HL-60 (cell line): ENCODE data around the gene BEND5.

Experiments used
- DNase-seq, 2 experiments: peaks; one replicate each; pipeline ENCODE4 v3.0.0-alpha.2; 2010 to 2020; ENCODE audit warnings: low read depth in 1 of 2, low spot score in 1 of 2
- H3K27ac ChIP-seq: fragments of 250-450 bp; sonication (Bioruptor Pico); replicated peaks from 2 replicates; pipeline ENCODE4 v1.5.1; 2020; ENCODE audit warnings: mild to moderate bottlenecking, moderate library complexity
- H3K27me3 ChIP-seq: fragments of 250-450 bp; sonication (Bioruptor Pico); 2 replicates; pipeline ENCODE4 v1.5.1; 2021; ENCODE audit warnings: mild to moderate bottlenecking, moderate library complexity; ENCODE audit not compliant: insufficient read depth, poor library complexity, severe bottlenecking
- H3K4me3 ChIP-seq: replicated peaks from 2 replicates; pipeline ENCODE4 v1.5.1; 2011; ENCODE audit warnings: mild to moderate bottlenecking, control low read depth, low read length; ENCODE audit not compliant: insufficient read depth
- GABPA ChIP-seq: IDR thresholded peaks from 2 replicates; pipeline ENCODE4 v1.6.1; 2012; ENCODE audit warnings: low read depth
- POLR2AphosphoS5 ChIP-seq: IDR thresholded peaks from 2 replicates; pipeline ENCODE4 v1.6.1; 2012; ENCODE audit warnings: low read depth
- SPI1 ChIP-seq: IDR thresholded peaks from 2 replicates; pipeline ENCODE4 v1.6.1; 2012; ENCODE audit warnings: low read depth, mild to moderate bottlenecking, borderline replicate concordance
- TF ChIP-seq, protein P1 (sequence below): IDR thresholded peaks from 2 replicates; pipeline ENCODE4 v1.6.1; 2012; ENCODE audit warnings: low read depth; ENCODE audit not compliant: insufficient replicate concordance
- TF ChIP-seq, protein P2 (sequence below): IDR thresholded peaks from one replicate; pipeline ENCODE4 v1.5.1; 2011; ENCODE audit warnings: low read length, control low read depth, inconsistent platforms; ENCODE audit not compliant: insufficient read depth

BEND5 gene

DNA sequence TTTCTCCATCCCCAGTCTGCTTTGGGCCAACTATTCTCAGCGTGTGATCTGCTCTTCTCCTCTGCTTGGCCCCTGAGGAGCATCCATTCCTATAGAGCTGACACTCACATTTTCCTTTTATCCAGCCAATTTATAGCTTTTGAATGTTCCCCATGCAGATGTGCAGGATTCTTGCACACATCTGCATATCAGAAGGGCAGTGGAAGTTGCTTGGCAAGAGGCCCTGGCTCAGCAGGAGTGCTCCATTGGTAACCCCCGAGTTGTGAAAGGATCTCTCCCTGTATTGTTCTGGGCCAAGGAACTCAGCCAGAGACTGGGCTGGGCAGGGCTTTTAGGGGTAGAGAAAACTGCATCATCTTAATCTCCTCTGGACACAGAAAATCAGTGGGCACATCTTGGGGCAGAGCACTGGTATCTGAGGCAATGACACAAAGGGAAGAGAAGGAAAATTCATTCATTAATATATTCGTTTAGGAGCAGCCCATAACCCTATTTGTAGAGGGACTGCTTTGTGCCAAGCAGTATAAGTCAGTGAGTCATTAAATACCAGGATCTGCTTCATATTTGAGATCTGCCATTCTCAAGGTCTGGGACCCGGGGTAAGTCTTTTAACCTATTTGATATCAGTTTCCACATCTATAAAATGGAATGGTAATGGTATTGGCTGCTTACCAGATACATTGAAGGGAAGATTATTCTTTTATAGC, 31.0 kb upstream of the BEND5 start:
- Histone ChIP-seq H3K27me3 (no peaks in the 10 kb centered on the region), H3K27ac (no peak overlapping the region), H3K4me3 (no peak overlapping the region)
- no peak for DNase-seq
- TF ChIP-seq POLR2AphosphoS5 (no peak), GABPA (no peak), SPI1 (no peak)
- TF ChIP-seq, protein P1, sequence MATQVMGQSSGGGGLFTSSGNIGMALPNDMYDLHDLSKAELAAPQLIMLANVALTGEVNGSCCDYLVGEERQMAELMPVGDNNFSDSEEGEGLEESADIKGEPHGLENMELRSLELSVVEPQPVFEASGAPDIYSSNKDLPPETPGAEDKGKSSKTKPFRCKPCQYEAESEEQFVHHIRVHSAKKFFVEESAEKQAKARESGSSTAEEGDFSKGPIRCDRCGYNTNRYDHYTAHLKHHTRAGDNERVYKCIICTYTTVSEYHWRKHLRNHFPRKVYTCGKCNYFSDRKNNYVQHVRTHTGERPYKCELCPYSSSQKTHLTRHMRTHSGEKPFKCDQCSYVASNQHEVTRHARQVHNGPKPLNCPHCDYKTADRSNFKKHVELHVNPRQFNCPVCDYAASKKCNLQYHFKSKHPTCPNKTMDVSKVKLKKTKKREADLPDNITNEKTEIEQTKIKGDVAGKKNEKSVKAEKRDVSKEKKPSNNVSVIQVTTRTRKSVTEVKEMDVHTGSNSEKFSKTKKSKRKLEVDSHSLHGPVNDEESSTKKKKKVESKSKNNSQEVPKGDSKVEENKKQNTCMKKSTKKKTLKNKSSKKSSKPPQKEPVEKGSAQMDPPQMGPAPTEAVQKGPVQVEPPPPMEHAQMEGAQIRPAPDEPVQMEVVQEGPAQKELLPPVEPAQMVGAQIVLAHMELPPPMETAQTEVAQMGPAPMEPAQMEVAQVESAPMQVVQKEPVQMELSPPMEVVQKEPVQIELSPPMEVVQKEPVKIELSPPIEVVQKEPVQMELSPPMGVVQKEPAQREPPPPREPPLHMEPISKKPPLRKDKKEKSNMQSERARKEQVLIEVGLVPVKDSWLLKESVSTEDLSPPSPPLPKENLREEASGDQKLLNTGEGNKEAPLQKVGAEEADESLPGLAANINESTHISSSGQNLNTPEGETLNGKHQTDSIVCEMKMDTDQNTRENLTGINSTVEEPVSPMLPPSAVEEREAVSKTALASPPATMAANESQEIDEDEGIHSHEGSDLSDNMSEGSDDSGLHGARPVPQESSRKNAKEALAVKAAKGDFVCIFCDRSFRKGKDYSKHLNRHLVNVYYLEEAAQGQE, result no peak
- TF ChIP-seq, protein P2, sequence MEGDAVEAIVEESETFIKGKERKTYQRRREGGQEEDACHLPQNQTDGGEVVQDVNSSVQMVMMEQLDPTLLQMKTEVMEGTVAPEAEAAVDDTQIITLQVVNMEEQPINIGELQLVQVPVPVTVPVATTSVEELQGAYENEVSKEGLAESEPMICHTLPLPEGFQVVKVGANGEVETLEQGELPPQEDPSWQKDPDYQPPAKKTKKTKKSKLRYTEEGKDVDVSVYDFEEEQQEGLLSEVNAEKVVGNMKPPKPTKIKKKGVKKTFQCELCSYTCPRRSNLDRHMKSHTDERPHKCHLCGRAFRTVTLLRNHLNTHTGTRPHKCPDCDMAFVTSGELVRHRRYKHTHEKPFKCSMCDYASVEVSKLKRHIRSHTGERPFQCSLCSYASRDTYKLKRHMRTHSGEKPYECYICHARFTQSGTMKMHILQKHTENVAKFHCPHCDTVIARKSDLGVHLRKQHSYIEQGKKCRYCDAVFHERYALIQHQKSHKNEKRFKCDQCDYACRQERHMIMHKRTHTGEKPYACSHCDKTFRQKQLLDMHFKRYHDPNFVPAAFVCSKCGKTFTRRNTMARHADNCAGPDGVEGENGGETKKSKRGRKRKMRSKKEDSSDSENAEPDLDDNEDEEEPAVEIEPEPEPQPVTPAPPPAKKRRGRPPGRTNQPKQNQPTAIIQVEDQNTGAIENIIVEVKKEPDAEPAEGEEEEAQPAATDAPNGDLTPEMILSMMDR, result no peak

DNA sequence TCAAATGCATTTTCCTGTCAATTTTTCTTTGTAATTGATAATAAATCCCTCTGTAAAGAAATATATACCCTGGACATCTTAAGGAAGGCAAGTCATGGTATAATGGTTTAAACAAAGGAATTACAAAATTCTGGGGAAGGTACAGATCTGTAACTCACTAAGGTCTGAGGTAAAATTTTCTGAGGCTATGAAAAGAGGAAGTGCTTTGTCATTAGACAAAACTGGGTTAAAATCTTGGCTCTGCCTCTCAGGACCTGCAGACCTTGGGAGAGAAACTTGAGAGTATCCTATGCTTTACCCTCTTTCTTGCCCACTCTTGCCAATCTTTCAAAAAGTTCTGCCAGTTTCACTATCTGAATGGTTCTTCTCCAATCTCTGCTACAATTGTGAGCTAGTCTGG, 26.8 kb upstream of the BEND5 start:
- DNase-seq, result no peak
- no peaks in the 10 kb centered on the region for H3K27me3 ChIP-seq
- no peak overlapping the region for H3K4me3 ChIP-seq
- no peak overlapping the region for H3K27ac ChIP-seq
- TF ChIP-seq GABPA (no peak), SPI1 (peak; percentile 98)

DNA sequence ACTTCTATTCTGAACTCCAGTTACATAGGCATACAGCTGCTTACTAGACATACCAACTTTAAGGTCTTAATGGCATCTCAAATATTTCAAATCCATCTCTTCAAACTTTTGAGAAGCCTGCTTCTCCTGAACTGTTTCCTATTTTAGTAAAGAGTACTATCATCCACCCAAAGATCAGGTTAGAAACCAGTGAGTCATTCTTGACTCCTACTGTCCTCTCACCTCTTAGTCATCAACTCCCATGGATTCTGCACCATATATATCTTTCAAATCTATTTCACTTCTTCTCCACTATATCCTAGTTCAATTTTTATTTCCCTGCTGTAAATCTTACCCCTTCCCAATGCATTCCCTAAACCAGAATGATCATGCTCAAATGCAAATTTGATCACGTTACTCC, 18.1 kb upstream of the BEND5 start:
- TF ChIP-seq, protein P2, result no peak
- TF ChIP-seq POLR2AphosphoS5 (no peak), SPI1 (no peak)
- TF ChIP-seq, protein P1, result no peak
- Histone ChIP-seq H3K27me3 (no peaks in the 10 kb centered on the region), H3K27ac (peak overlapping the region; percentile 62), H3K4me3 (no peak overlapping the region)
- no peak for DNase-seq

DNA sequence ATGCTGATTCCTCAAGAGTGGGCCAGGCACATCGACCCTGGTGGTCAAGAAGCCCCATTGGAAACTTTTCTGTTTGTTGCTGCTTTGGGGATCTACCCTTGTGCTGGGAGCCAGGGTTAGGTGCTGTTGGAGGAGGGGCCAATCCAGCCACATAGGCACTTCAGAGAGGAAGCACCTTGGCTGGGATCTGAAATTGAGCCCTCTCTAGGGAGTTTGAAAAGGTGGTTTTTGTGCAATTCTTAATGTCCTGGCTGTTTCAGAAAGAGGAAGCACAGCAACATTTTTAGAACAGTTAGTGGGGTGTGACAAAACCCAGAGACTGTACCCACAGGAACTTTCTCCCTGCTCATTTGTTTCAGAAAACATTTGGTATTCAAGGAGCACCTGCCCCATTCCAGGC, 17.2 kb upstream of the BEND5 start:
- TF ChIP-seq POLR2AphosphoS5, result peak; percentile 74
- TF ChIP-seq, protein P2, result no peak
- TF ChIP-seq, protein P1, result no peak
- peak; percentile 84 for TF ChIP-seq SPI1
- TF ChIP-seq GABPA, result no peak
- Histone ChIP-seq H3K27me3 (no peaks in the 10 kb centered on the region), H3K4me3 (no peak overlapping the region), H3K27ac (peak overlapping the region; percentile 62)
- peak; percentile 81 to 83 for DNase-seq
